DOHH2 (cell line): ENCODE measurements around the gene LNX1.

Experiments used
- H3F3A ChIP-seq: fragments of 200-600 bp; sonication (generic), shearing (Covaris generic); 2 replicates; pipeline ENCODE4 v1.6.0; 2016; ENCODE audit warnings: antibody characterized with exemption, mild to moderate bottlenecking; ENCODE audit not compliant: control insufficient read depth, insufficient read depth
- H3K27ac ChIP-seq: fragments of 200-600 bp; sonication (generic); 2 replicates; pipeline ENCODE4 v1.5.1; 2014; ENCODE audit warnings: low read depth, mild to moderate bottlenecking, low read length, moderate library complexity
- H3K27me3 ChIP-seq: fragments of 200-600 bp; sonication (generic); 2 replicates; pipeline ENCODE4 v1.6.1; 2014; ENCODE audit warnings: mild to moderate bottlenecking, low read length, mixed read lengths; ENCODE audit not compliant: control insufficient read depth
- H3K36me3 ChIP-seq: fragments of 200-600 bp; sonication (generic); 2 replicates; pipeline ENCODE4 v1.6.1; 2014; ENCODE audit warnings: mild to moderate bottlenecking, low read length, moderate library complexity, mixed read lengths; ENCODE audit not compliant: control insufficient read depth
- H3K4me1 ChIP-seq: fragments of 200-600 bp; sonication (generic); 2 replicates; pipeline ENCODE4 v1.6.1; 2014; ENCODE audit warnings: mild to moderate bottlenecking, low read length, mixed read lengths; ENCODE audit not compliant: control insufficient read depth
- H3K4me2 ChIP-seq: fragments of 200-600 bp; sonication (generic); 2 replicates; pipeline ENCODE4 v1.6.0; 2014; ENCODE audit warnings: mild to moderate bottlenecking, low read length, moderate library complexity
- H3K4me3 ChIP-seq: fragments of 200-600 bp; sonication (generic); 2 replicates; pipeline ENCODE4 v1.5.1; 2014; ENCODE audit warnings: mild to moderate bottlenecking, low read length, mixed read lengths
- H3K79me2 ChIP-seq: fragments of 200-600 bp; sonication (generic); 2 replicates; pipeline ENCODE4 v1.6.1; 2014; ENCODE audit warnings: mild to moderate bottlenecking, low read length, mixed read lengths; ENCODE audit not compliant: control insufficient read depth
- H3K9me2 ChIP-seq: fragments of 200-600 bp; sonication (generic); replicated peaks from 2 replicates; pipeline ENCODE4 v1.6.1; 2014; ENCODE audit warnings: mild to moderate bottlenecking, low read length, mixed read lengths; ENCODE audit not compliant: control insufficient read depth
- H3K9me3 ChIP-seq: fragments of 200-600 bp; sonication (generic); 2 replicates; pipeline ENCODE4 v1.6.1; 2014; ENCODE audit warnings: antibody characterized with exemption, low read length, mixed read lengths; ENCODE audit not compliant: control insufficient read depth, insufficient read depth
- H4K20me1 ChIP-seq: fragments of 200-600 bp; sonication (generic); 2 replicates; pipeline ENCODE4 v1.6.0; 2014; ENCODE audit warnings: low read depth, mild to moderate bottlenecking, antibody characterized with exemption, low read length, moderate library complexity; ENCODE audit not compliant: control insufficient read depth, insufficient read depth
- CTCF ChIP-seq: fragments of 200-600 bp; sonication (generic); IDR thresholded peaks from one replicate; pipeline ENCODE4 v1.5.1; 2014; ENCODE audit warnings: antibody characterized with exemption, mild to moderate bottlenecking, low read depth, low read length; ENCODE audit not compliant: poor library complexity, severe bottlenecking
- EZH2phosphoT487 ChIP-seq: fragments of 200-600 bp; sonication (generic); IDR thresholded peaks from 2 replicates; pipeline ENCODE4 v1.6.1; 2017; ENCODE audit warnings: borderline replicate concordance, mild to moderate bottlenecking, antibody characterized with exemption, low read length, moderate library complexity, mixed read lengths

Gene LNX1

GRCh38 chr4:53507058-53507457, 84.2 kb downstream of the LNX1 start:
- H3K27me3 ChIP-seq: no peaks in the 10 kb centered on the region

GRCh38 chr4:53505947-53506346, 85.3 kb downstream of the LNX1 start:
- no peaks in the 10 kb centered on the region for H3K4me1 ChIP-seq
- H3K4me2 ChIP-seq: no peak overlapping the region
- H3K79me2 ChIP-seq: no peaks in the 10 kb centered on the region
- H3F3A ChIP-seq: no peaks in the 10 kb centered on the region
- no peaks in the 10 kb centered on the region for H4K20me1 ChIP-seq
- H3K4me3 ChIP-seq: no peak overlapping the region
- H3K27ac ChIP-seq: no peak overlapping the region
- no peaks in the 10 kb centered on the region for H3K9me3 ChIP-seq
- no peaks in the 10 kb centered on the region for H3K27me3 ChIP-seq
- TF ChIP-seq CTCF: no peak
- TF ChIP-seq EZH2phosphoT487: no peak
- H3K9me2 ChIP-seq: no peaks in the 10 kb centered on the region
- H3K36me3 ChIP-seq: no peaks in the 10 kb centered on the region

More at GRCh38 chr4:53507058-53507457, 84.2 kb downstream of the LNX1 start:
- Histone ChIP-seq H3F3A (no peaks in the 10 kb centered on the region), H3K36me3 (no peaks in the 10 kb centered on the region), H3K4me2 (no peak overlapping the region), H3K27ac (no peak overlapping the region), H3K4me1 (no peaks in the 10 kb centered on the region), H3K79me2 (no peaks in the 10 kb centered on the region), H4K20me1 (no peaks in the 10 kb centered on the region), H3K4me3 (no peak overlapping the region), H3K9me2 (no peaks in the 10 kb centered on the region), H3K9me3 (no peaks in the 10 kb centered on the region)
- no peak for TF ChIP-seq CTCF
- no peak for TF ChIP-seq EZH2phosphoT487

GRCh38 chr4:53502094-53502493, 89.2 kb downstream of the LNX1 start:
- Histone ChIP-seq H3K27me3 (no peaks in the 10 kb centered on the region), H3K4me3 (no peak overlapping the region), H3K79me2 (no peaks in the 10 kb centered on the region), H3F3A (no peaks in the 10 kb centered on the region), H3K4me1 (no peaks in the 10 kb centered on the region), H3K9me2 (no peaks in the 10 kb centered on the region), H3K27ac (no peak overlapping the region), H3K9me3 (no peaks in the 10 kb centered on the region), H3K36me3 (no peaks in the 10 kb centered on the region), H4K20me1 (no peaks in the 10 kb centered on the region), H3K4me2 (no peak overlapping the region)
- TF ChIP-seq EZH2phosphoT487 (no peak), CTCF (no peak)

GRCh38 chr4:53501561-53501960, 89.7 kb downstream of the LNX1 start:
- Histone ChIP-seq H3K4me1 (no peaks in the 10 kb centered on the region), H3K36me3 (no peaks in the 10 kb centered on the region), H3K27me3 (no peaks in the 10 kb centered on the region), H3K27ac (no peak overlapping the region), H3K9me3 (no peaks in the 10 kb centered on the region), H3K79me2 (no peaks in the 10 kb centered on the region), H3K4me3 (no peak overlapping the region), H4K20me1 (no peaks in the 10 kb centered on the region), H3F3A (no peaks in the 10 kb centered on the region), H3K9me2 (no peaks in the 10 kb centered on the region), H3K4me2 (no peak overlapping the region)
- TF ChIP-seq CTCF (no peak), EZH2phosphoT487 (no peak)
